ENCODE results near the gene CCBE1. TPM values are rescaled to one million over a fixed set of nuclear protein-coding genes. Genes with fewer than 3 reads are reported as not detected.
"Not testable (repeated sequence)": the region's sequence is repeated elsewhere in the genome, so short reads cannot be mapped to it uniquely, and the experiment has no call there.

The CCBE1 gene
- total RNA-seq, 1 experiment from 2014 or later = 28.9 TPM

DNA sequence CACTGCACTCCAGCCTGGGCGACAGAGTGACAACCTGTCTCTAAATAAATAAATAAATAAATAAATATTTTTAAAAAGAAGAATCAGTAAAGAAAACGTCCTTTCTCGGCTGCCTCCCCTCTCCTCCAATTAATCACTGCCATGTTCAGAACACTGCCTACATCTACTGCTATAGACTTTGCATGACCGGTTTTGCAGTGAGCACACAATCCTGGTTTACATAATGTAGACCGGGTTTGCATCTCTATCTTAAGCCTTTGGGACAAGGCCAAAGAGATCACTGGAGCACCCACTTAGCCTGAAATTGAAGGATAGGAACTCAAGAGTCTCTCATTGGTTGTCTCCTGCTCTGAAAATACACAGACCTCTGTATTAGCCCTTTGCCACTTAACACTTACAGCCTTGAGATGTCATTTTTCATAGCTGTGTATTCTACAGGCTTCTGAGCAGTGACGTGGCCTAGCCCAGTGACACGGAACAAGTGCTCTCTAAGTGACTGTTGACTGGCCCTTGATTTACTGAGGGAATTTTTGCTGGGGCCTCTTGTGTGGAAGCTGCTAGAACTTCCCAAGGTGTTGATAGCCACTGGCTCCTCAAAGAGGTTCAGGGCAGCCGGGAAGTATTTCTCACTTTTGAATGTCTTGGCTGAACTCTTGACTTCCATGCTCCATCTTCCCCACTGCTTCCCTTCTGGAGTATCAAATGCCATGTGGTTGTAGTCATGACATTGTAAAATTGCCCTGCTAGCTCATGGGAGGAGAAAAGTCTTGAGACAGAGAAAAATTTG lies 45.3 kb upstream of the CCBE1 start:
- H3K27ac Mint-ChIP-seq (ENCODE audit: low read depth, unreplicated experiment) = no peak overlapping the region
- no TSS peak for BruUV-seq (replicated peaks)
- peaks cover 18% of the 10 kb centered on the region for H3K4me1 Mint-ChIP-seq (ENCODE audit: insufficient read depth, unreplicated experiment)
- POLR2A ChIA-PET = interaction anchor here (0.7 to 1.5 kb wide), 4 partner anchors 10 to 23 kb away, joined by 3 to 4 read pairs (median 3); no protein-coding TSS in a partner anchor
- H3K4me3 Mint-ChIP-seq (ENCODE audit: unreplicated experiment) = no peak overlapping the region
- no peak for DNase-seq (ENCODE audit: unreplicated experiment)
- CTCF ChIA-PET = interaction anchor here (0.6 to 3.7 kb wide), 9 partner anchors 10 to 282 kb away, joined by 3 to 16 read pairs (median 3); partner anchors contain the start of gene CCBE1
- no peaks in the 10 kb centered on the region for H3K36me3 Mint-ChIP-seq (ENCODE audit: insufficient read depth, unreplicated experiment)
- H3K9me3 Mint-ChIP-seq (ENCODE audit: unreplicated experiment) = peaks cover 9% of the 10 kb centered on the region
- TF ChIP-seq, protein P1, sequence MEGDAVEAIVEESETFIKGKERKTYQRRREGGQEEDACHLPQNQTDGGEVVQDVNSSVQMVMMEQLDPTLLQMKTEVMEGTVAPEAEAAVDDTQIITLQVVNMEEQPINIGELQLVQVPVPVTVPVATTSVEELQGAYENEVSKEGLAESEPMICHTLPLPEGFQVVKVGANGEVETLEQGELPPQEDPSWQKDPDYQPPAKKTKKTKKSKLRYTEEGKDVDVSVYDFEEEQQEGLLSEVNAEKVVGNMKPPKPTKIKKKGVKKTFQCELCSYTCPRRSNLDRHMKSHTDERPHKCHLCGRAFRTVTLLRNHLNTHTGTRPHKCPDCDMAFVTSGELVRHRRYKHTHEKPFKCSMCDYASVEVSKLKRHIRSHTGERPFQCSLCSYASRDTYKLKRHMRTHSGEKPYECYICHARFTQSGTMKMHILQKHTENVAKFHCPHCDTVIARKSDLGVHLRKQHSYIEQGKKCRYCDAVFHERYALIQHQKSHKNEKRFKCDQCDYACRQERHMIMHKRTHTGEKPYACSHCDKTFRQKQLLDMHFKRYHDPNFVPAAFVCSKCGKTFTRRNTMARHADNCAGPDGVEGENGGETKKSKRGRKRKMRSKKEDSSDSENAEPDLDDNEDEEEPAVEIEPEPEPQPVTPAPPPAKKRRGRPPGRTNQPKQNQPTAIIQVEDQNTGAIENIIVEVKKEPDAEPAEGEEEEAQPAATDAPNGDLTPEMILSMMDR (IDR thresholded peaks at IDR 0.05; ENCODE audit: unreplicated experiment) = no peak
- intact Hi-C loops (cut with micrococcal nuclease) = loop anchor here (10.0 kb wide), 1 partner anchor 82 kb away; no protein-coding TSS in a partner anchor
- H3K27me3 Mint-ChIP-seq (ENCODE audit: insufficient read depth, unreplicated experiment) = no peaks in the 10 kb centered on the region

DNA sequence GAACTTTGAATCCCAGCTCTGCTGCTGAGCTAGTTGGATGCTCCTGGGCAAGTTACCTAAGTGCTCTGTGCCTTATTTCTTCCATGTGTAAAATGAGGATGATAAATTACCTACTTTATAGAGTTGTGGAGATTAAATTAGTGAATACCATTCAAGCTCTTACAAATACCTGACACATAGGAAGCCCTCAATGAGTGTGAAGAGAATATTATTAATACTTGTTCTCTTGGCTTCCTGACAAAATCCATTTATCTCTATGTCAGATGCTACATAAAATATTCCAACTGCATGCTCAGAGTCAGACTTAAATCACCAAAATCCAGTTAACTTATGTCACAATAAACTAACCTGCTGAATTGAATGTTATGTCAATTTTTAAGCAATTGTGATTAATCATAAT lies 42.9 kb upstream of the CCBE1 start:
- intact Hi-C loops (cut with micrococcal nuclease) = loop anchor here (10.0 kb wide), 1 partner anchor 85 kb away; no protein-coding TSS in a partner anchor
- no peak for DNase-seq (ENCODE audit: unreplicated experiment)
- TF ChIP-seq, protein P1 (IDR thresholded peaks at IDR 0.05; ENCODE audit: unreplicated experiment) = no peak
- no TSS peak for BruUV-seq (replicated peaks)
- ChIA-PET POLR2A (no interaction called here), CTCF (no interaction called here)
- no peaks in the 10 kb centered on the region for H3K36me3 Mint-ChIP-seq (ENCODE audit: insufficient read depth, unreplicated experiment)
- H3K9me3 Mint-ChIP-seq (ENCODE audit: unreplicated experiment) = peaks cover 9% of the 10 kb centered on the region
- peaks cover 18% of the 10 kb centered on the region for H3K4me1 Mint-ChIP-seq (ENCODE audit: insufficient read depth, unreplicated experiment)
- no peaks in the 10 kb centered on the region for H3K27me3 Mint-ChIP-seq (ENCODE audit: insufficient read depth, unreplicated experiment)
- no peak overlapping the region for H3K27ac Mint-ChIP-seq (ENCODE audit: low read depth, unreplicated experiment)
- no peak overlapping the region for H3K4me3 Mint-ChIP-seq (ENCODE audit: unreplicated experiment)

DNA sequence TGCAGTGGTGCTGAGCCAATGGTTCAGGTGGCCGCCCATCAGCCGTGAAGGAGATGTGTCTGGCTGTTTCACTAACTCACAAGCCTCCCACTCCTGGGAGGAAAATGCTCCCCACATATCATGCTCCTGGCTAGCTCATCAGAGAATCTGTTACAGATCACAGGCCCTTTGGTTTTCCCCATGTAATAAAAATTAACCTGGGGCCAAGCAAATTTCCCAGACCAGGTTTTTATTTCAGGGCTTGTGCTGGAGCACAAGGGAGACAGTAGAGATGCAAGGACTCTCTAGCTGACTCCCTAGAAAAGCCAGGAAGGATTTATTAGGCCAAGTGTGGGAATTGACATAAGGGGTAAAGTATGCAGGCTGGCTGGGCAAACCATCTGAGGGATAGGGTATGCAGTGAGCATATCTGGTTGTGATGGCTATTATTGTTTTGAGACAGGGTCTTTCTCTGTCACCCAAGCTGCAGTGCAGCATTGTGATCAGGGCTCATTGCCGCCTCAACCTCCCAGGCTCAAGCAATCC lies 40.6 kb upstream of the CCBE1 start:
- no peak for DNase-seq (ENCODE audit: unreplicated experiment)
- Mint-ChIP-seq H3K36me3 (ENCODE audit: insufficient read depth, unreplicated experiment) (no peaks in the 10 kb centered on the region), H3K4me3 (ENCODE audit: unreplicated experiment) (no peak overlapping the region), H3K27me3 (ENCODE audit: insufficient read depth, unreplicated experiment) (no peaks in the 10 kb centered on the region), H3K27ac (ENCODE audit: low read depth, unreplicated experiment) (no peak overlapping the region), H3K4me1 (ENCODE audit: insufficient read depth, unreplicated experiment) (no peaks in the 10 kb centered on the region), H3K9me3 (ENCODE audit: unreplicated experiment) (peaks cover 9% of the 10 kb centered on the region)
- intact Hi-C loops (cut with micrococcal nuclease) = no loop called here
- BruUV-seq (replicated peaks) = no TSS peak
- CTCF ChIA-PET = interaction anchor here (0.5 to 1.2 kb wide), 2 partner anchors 9 to 44 kb away, joined by 3 to 4 read pairs; no protein-coding TSS in a partner anchor
- TF ChIP-seq, protein P1 (IDR thresholded peaks at IDR 0.05; ENCODE audit: unreplicated experiment) = no peak
- POLR2A ChIA-PET = no interaction called here

DNA sequence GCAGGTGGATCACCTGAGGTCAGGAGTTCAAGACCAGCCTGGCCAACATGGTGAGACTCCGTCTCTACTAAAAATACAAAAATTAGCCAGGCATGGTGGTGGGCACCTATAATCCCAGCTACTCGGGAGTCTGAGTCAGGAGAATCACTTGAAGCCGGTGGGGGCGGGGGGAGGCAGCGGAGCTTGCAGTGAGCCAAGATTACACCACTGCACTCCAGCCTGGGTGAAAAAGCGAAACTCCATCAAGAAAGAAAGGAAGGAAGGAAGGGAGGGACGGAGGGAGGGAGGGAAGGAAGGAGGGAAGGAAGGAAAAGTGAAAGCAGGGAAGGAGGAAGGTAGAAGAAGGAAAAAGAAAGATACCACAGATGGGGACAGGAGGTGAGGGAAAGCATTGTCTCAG lies 40.1 kb upstream of the CCBE1 start:
- DNase-seq (ENCODE audit: unreplicated experiment); H3K4me1 Mint-ChIP-seq (ENCODE audit: insufficient read depth, unreplicated experiment); H3K27me3 Mint-ChIP-seq (ENCODE audit: insufficient read depth, unreplicated experiment); H3K4me3 Mint-ChIP-seq (ENCODE audit: unreplicated experiment); H3K36me3 Mint-ChIP-seq (ENCODE audit: insufficient read depth, unreplicated experiment); POLR2A ChIA-PET; intact Hi-C loops (cut with micrococcal nuclease); H3K9me3 Mint-ChIP-seq (ENCODE audit: unreplicated experiment); H3K27ac Mint-ChIP-seq (ENCODE audit: low read depth, unreplicated experiment); BruUV-seq (replicated peaks): not testable (repeated sequence)
- CTCF ChIA-PET = interaction anchor here (0.7 to 1.2 kb wide), 2 partner anchors 9 to 416 kb away, joined by 3 read pairs; no protein-coding TSS in a partner anchor
